ENCODE results near the gene LLGL2. TPM values are rescaled to one million over a fixed set of nuclear protein-coding genes. Genes with fewer than 3 reads are reported as not detected.

Gene LLGL2
- total RNA-seq, 1 experiment from 2014 or later = 19.8 TPM

GRCh38 chr17:75544250-75544649 is 18.8 kb downstream of the LLGL2 start:
- Mint-ChIP-seq H3K27ac (ENCODE audit: low read depth, unreplicated experiment) (no peak overlapping the region), H3K27me3 (ENCODE audit: insufficient read depth, unreplicated experiment) (no peaks in the 10 kb centered on the region), H3K9me3 (ENCODE audit: unreplicated experiment) (no peaks in the 10 kb centered on the region), H3K4me1 (ENCODE audit: insufficient read depth, unreplicated experiment) (no peaks in the 10 kb centered on the region), H3K4me3 (ENCODE audit: unreplicated experiment) (no peak overlapping the region), H3K36me3 (ENCODE audit: insufficient read depth, unreplicated experiment) (peaks cover 4% of the 10 kb centered on the region)
- ChIA-PET POLR2A (no interaction called here), CTCF (no interaction called here)
- DNase-seq (ENCODE audit: unreplicated experiment) = no peak
- BruUV-seq (replicated peaks) = no TSS peak
- intact Hi-C loops (cut with micrococcal nuclease) = no loop called here
- TF ChIP-seq CTCF (IDR thresholded peaks at IDR 0.05; ENCODE audit: unreplicated experiment) = no peak

- CTCF ChIA-PET = interaction anchor here (0.6 to 1.7 kb wide), 2 partner anchors 11 to 15 kb away, joined by 3 read pairs; no protein-coding TSS in a partner anchor
- no peak overlapping the region for H3K27ac Mint-ChIP-seq (ENCODE audit: low read depth, unreplicated experiment)
- no peak overlapping the region for H3K4me3 Mint-ChIP-seq (ENCODE audit: unreplicated experiment)
- H3K9me3 Mint-ChIP-seq (ENCODE audit: unreplicated experiment) = no peaks in the 10 kb centered on the region
- POLR2A ChIA-PET = no interaction called here
- no peak for DNase-seq (ENCODE audit: unreplicated experiment)
- no peaks in the 10 kb centered on the region for H3K4me1 Mint-ChIP-seq (ENCODE audit: insufficient read depth, unreplicated experiment)
- intact Hi-C loops (cut with micrococcal nuclease) = no loop called here
- H3K27me3 Mint-ChIP-seq (ENCODE audit: insufficient read depth, unreplicated experiment) = no peaks in the 10 kb centered on the region
- TF ChIP-seq CTCF (IDR thresholded peaks at IDR 0.05; ENCODE audit: unreplicated experiment) = no peak
- H3K36me3 Mint-ChIP-seq (ENCODE audit: insufficient read depth, unreplicated experiment) = peaks cover 4% of the 10 kb centered on the region
- BruUV-seq (replicated peaks) = no TSS peak
Measured at GRCh38 chr17:75546181-75546580, 20.7 kb downstream of the LLGL2 start.

GRCh38 chr17:75547091-75547490 is 21.6 kb downstream of the LLGL2 start:
- ChIA-PET POLR2A (interaction anchor here (0.5 kb wide), 1 partner anchor 32 kb away, joined by 3 read pairs; no protein-coding TSS in a partner anchor), CTCF (no interaction called here)
- Mint-ChIP-seq H3K9me3 (ENCODE audit: unreplicated experiment) (no peaks in the 10 kb centered on the region), H3K4me3 (ENCODE audit: unreplicated experiment) (no peak overlapping the region), H3K27ac (ENCODE audit: low read depth, unreplicated experiment) (no peak overlapping the region), H3K36me3 (ENCODE audit: insufficient read depth, unreplicated experiment) (peaks cover 4% of the 10 kb centered on the region), H3K4me1 (ENCODE audit: insufficient read depth, unreplicated experiment) (no peaks in the 10 kb centered on the region), H3K27me3 (ENCODE audit: insufficient read depth, unreplicated experiment) (no peaks in the 10 kb centered on the region)
- no TSS peak for BruUV-seq (replicated peaks)
- TF ChIP-seq CTCF (IDR thresholded peaks at IDR 0.05; ENCODE audit: unreplicated experiment) = no peak
- DNase-seq (ENCODE audit: unreplicated experiment) = no peak
- intact Hi-C loops (cut with micrococcal nuclease) = no loop called here

- TF ChIP-seq CTCF (IDR thresholded peaks at IDR 0.05; ENCODE audit: unreplicated experiment) = no peak
- Mint-ChIP-seq H3K4me1 (ENCODE audit: insufficient read depth, unreplicated experiment) (no peaks in the 10 kb centered on the region), H3K27ac (ENCODE audit: low read depth, unreplicated experiment) (no peak overlapping the region), H3K9me3 (ENCODE audit: unreplicated experiment) (no peaks in the 10 kb centered on the region), H3K27me3 (ENCODE audit: insufficient read depth, unreplicated experiment) (no peaks in the 10 kb centered on the region), H3K36me3 (ENCODE audit: insufficient read depth, unreplicated experiment) (peaks cover 4% of the 10 kb centered on the region), H3K4me3 (ENCODE audit: unreplicated experiment) (no peak overlapping the region)
- POLR2A ChIA-PET = interaction anchor here (0.7 to 1.8 kb wide), 7 partner anchors 13 to 118 kb away, joined by 3 to 5 read pairs (median 4); partner anchors contain the start of genes RECQL5, SAP30BP, SMIM5 and TSEN54
- no peak for DNase-seq (ENCODE audit: unreplicated experiment)
- CTCF ChIA-PET = interaction anchor here (1.0 to 1.1 kb wide), 2 partner anchors 32 to 84 kb away, joined by 4 read pairs; partner anchors contain the start of genes SMIM5 and TSEN54
- no TSS peak for BruUV-seq (replicated peaks)
- intact Hi-C loops (cut with micrococcal nuclease) = no loop called here
Measured at GRCh38 chr17:75548813-75549212, 23.3 kb downstream of the LLGL2 start.
